Astrocyte of the cerebellum (primary cell): ENCODE measurements around the gene PRKAR2B.

Experiments
- DNase-seq: peaks from one replicate; pipeline ENCODE4 v3.0.0-alpha.2; 2011; ENCODE audit warnings: low read depth
- H3K4me3 ChIP-seq: 2 replicates; pipeline ENCODE4 v1.5.1; 2011; ENCODE audit warnings: mild to moderate bottlenecking, low read depth, low read length, moderate library complexity
- in situ Hi-C: cut with HindIII; loops from 2 replicates; pipeline ENCODE4 v1.10.0; 2017; ENCODE audit warnings: low sequenced_read_pairs
- TF ChIP-seq, protein P1 (sequence below): IDR thresholded peaks from 2 replicates; pipeline ENCODE4 v1.5.1; 2012; ENCODE audit warnings: low read length, low read depth, moderate library complexity, mild to moderate bottlenecking; ENCODE audit errors: missing control alignments

The PRKAR2B gene

DNA sequence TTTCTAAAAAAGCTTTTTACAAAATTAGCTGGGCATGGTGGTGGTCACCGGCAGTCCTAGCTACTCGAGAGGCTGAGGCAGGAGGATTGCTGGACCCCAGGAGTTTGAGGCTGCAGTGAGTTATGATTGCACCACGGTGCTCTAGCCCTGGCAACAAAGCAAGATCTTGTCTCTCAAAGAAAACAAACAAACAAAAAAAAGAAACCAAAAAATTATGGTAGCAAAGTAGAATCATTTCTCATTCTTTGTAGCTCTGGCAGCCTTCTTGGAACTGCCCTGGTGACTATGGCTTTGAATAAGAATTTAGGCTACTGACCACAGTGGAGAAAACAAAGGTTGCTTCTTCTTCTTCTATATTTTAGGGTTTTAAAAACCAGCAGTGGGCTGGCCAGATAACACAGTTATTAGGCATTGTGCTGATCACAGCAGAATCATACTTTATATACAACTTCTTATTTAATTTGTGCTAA is 41.9 kb upstream of the PRKAR2B start:
- no peak overlapping the region for H3K4me3 ChIP-seq
- TF ChIP-seq, protein P1, sequence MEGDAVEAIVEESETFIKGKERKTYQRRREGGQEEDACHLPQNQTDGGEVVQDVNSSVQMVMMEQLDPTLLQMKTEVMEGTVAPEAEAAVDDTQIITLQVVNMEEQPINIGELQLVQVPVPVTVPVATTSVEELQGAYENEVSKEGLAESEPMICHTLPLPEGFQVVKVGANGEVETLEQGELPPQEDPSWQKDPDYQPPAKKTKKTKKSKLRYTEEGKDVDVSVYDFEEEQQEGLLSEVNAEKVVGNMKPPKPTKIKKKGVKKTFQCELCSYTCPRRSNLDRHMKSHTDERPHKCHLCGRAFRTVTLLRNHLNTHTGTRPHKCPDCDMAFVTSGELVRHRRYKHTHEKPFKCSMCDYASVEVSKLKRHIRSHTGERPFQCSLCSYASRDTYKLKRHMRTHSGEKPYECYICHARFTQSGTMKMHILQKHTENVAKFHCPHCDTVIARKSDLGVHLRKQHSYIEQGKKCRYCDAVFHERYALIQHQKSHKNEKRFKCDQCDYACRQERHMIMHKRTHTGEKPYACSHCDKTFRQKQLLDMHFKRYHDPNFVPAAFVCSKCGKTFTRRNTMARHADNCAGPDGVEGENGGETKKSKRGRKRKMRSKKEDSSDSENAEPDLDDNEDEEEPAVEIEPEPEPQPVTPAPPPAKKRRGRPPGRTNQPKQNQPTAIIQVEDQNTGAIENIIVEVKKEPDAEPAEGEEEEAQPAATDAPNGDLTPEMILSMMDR = no peak
- no peak for DNase-seq
- in situ Hi-C loops = no loop called here

DNA sequence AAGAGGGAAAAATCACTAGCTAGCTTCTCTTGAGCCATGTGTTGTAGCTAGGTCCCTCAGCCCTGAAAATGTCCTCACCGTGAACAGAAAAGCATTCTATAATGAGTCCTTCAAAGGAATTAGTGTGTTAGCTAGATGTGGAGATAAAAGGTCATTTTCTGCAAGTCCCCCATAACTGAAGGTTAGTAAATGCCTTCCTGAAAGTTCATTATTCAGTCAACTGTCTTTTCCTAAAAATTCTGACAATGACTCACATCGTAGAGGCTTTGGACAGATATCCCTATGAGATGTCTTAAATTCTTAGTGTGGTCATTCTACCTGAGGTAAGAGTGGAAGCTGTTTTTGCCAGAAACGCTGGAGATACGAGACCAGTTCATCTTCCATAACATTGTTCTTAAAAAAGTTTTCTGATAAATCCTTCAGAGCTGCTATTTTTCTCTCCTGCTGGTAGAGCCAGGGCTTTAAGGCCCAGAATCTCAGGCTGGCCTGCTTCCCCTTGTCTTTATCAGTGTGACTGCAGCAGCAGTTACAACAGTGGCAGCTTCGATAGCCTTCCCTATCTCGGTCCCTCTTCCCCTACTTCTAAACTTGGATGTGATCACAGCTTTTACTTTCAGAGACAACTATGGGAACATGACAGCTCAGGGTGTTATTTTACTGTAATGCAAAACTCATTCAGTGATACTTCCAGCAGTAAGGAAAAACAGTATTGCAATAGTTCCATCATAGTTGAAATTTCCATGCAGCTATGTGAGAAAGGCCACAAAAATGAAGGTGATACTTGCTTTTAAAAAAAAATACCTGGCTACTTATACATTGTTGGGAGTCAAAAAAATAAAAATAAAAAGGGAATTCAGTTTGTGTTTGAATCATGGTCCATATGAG is 37.3 kb upstream of the PRKAR2B start:
- H3K4me3 ChIP-seq = no peak overlapping the region
- TF ChIP-seq, protein P1 = no peak
- no peak for DNase-seq
- in situ Hi-C loops = no loop called here

DNA sequence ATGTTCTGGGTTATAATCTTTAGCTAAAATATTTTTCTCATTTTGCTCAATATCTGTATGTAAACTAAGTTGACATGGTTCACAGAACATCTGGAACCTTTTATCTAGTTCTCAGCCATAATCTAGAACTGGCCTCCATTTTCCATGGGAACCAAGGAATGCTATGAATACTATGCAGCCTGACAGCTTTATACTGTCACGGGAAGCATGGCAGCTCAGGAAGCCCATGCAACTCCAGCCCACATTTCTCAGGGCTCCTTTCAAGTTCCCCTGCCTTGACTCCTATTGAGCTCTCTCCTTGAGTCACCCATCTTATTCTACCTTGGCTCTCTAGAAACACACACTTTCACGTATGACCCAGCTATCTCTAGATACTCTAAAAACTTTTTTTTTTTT is 36.6 kb upstream of the PRKAR2B start:
- DNase-seq = no peak
- TF ChIP-seq, protein P1 = no peak
- in situ Hi-C loops = no loop called here
- no peak overlapping the region for H3K4me3 ChIP-seq

DNA sequence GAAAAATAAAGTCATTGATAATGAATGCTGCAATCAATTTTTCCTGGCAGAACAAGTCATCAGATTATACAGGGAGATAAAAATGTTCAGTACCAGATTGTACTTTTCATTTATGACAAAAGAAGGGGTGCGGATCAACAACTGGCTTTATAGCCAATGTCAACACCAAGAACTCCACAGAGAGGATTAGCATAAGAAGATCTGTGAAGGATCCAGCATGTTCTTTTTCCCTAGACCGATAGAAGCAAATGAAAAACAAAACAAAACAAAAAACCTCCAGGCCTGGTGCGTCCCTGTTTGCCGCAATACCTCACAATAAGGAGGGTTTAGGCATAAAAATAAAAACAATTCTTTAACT is 34.7 kb upstream of the PRKAR2B start:
- in situ Hi-C loops = no loop called here
- no peak overlapping the region for H3K4me3 ChIP-seq
- TF ChIP-seq, protein P1 = no peak
- no peak for DNase-seq

DNA sequence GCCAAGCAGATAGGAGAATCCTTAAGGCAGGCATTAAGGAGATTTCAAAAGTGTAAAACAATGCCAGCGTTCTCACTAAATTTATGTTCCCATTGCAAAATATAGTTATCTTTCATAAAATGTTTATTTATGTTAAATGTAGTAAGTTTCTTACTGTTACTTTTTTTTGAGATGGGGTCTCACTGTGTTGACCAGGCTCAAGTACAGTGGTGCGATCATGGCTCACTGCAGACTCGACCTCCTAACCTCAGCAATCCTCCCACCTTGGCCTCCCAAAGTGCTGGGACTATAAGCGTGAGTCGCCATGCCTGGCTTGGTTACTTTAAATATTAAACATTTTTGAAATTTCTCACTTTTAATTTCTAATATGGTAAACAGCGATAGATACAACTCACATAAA is 31.8 kb upstream of the PRKAR2B start:
- TF ChIP-seq, protein P1 = no peak
- no peak overlapping the region for H3K4me3 ChIP-seq
- DNase-seq = no peak
- in situ Hi-C loops = no loop called here

DNA sequence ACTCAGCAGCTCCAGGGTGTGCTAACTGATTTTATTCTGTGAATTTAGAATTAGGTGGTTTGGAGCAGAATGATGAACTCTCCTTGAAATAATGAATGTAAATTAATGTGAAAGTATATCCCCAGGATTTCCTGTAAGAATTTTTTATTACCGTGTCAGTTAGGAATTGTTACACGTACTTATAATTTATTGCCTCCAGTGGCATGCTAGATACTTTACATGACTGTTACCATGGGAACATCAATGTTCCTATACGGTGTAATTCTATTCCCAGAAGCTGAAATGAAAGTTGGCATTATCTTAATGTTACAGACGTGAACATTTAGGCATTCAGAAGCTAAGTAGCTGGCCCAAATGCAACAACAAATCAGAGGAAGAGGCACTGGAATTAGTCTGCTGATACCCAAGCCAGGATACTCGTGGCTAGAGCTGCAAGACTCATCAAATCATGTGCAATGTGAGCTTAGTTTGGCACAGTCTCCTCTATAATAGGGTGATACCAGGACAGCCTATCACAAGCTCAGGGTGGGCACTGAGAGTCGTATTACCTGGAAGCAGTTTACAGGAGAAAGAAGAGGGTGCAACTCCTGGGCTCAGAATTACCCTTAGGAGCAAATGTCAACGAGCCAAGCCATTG is 30.0 kb upstream of the PRKAR2B start:
- no peak overlapping the region for H3K4me3 ChIP-seq
- no peak for DNase-seq
- in situ Hi-C loops = no loop called here
- TF ChIP-seq, protein P1 = no peak
